ENCODE results near the gene RRN3. TPM values are rescaled to one million over a fixed set of nuclear protein-coding genes. Genes with fewer than 3 reads are reported as not detected.
"Not testable (repeated sequence)": the region's sequence is repeated elsewhere in the genome, so short reads cannot be mapped to it uniquely, and the experiment has no call there.

RRN3 gene
- total RNA-seq, 1 donor from 2014 or later: 23.8 TPM

GRCh38 chr16:15062085-15062810 lies 31.8 kb downstream of the RRN3 start:
- DNase-seq (ENCODE audit: extremely low spot score, unreplicated experiment); H3K9me3 Mint-ChIP-seq (ENCODE audit: unreplicated experiment); H3K27ac Mint-ChIP-seq (ENCODE audit: unreplicated experiment); H3K4me3 Mint-ChIP-seq (ENCODE audit: unreplicated experiment); H3K4me1 Mint-ChIP-seq (ENCODE audit: unreplicated experiment); H3K27me3 Mint-ChIP-seq (ENCODE audit: unreplicated experiment): not testable (repeated sequence)
- peaks cover 46% of the 10 kb centered on the region for H3K36me3 Mint-ChIP-seq (ENCODE audit: unreplicated experiment)

GRCh38 chr16:15059324-15059723 lies 34.7 kb downstream of the RRN3 start:
- no peak overlapping the region for H3K27ac Mint-ChIP-seq (ENCODE audit: unreplicated experiment)
- H3K36me3 Mint-ChIP-seq (ENCODE audit: unreplicated experiment): peaks cover 39% of the 10 kb centered on the region
- H3K4me3 Mint-ChIP-seq (ENCODE audit: unreplicated experiment): no peak overlapping the region
- H3K27me3 Mint-ChIP-seq (ENCODE audit: unreplicated experiment): no peaks in the 10 kb centered on the region
- no peak for DNase-seq (ENCODE audit: extremely low spot score, unreplicated experiment)
- peaks cover 11% of the 10 kb centered on the region for H3K4me1 Mint-ChIP-seq (ENCODE audit: unreplicated experiment)
- no peak for TF ChIP-seq CTCF (IDR thresholded peaks at IDR 0.05)
- H3K9me3 Mint-ChIP-seq (ENCODE audit: unreplicated experiment): no peaks in the 10 kb centered on the region

GRCh38 chr16:15057681-15058417 lies 36.2 kb downstream of the RRN3 start:
- H3K4me1 Mint-ChIP-seq (ENCODE audit: unreplicated experiment): peaks cover 16% of the 10 kb centered on the region
- H3K27ac Mint-ChIP-seq (ENCODE audit: unreplicated experiment): no peak overlapping the region
- H3K36me3 Mint-ChIP-seq (ENCODE audit: unreplicated experiment): peaks cover 34% of the 10 kb centered on the region

GRCh38 chr16:15055141-15056053 lies 38.7 kb downstream of the RRN3 start:
- no peak for DNase-seq (ENCODE audit: extremely low spot score, unreplicated experiment)
- no peak for TF ChIP-seq CTCF (IDR thresholded peaks at IDR 0.05)
- H3K36me3 Mint-ChIP-seq (ENCODE audit: unreplicated experiment): peaks cover 14% of the 10 kb centered on the region
- H3K4me1 Mint-ChIP-seq (ENCODE audit: unreplicated experiment): peaks cover 16% of the 10 kb centered on the region
- peak overlapping the region; percentile 87 for H3K4me3 Mint-ChIP-seq (ENCODE audit: unreplicated experiment)
- no peaks in the 10 kb centered on the region for H3K27me3 Mint-ChIP-seq (ENCODE audit: unreplicated experiment)
- H3K27ac Mint-ChIP-seq (ENCODE audit: unreplicated experiment): peak overlapping the region; percentile 76
- H3K9me3 Mint-ChIP-seq (ENCODE audit: unreplicated experiment): no peaks in the 10 kb centered on the region

More at GRCh38 chr16:15057681-15058417, 36.2 kb downstream of the RRN3 start:
- DNase-seq (ENCODE audit: extremely low spot score, unreplicated experiment): no peak
- Mint-ChIP-seq H3K27me3 (ENCODE audit: unreplicated experiment) (no peaks in the 10 kb centered on the region), H3K9me3 (ENCODE audit: unreplicated experiment) (no peaks in the 10 kb centered on the region), H3K4me3 (ENCODE audit: unreplicated experiment) (no peak overlapping the region)
- TF ChIP-seq CTCF (IDR thresholded peaks at IDR 0.05): no peak

- no peak for TF ChIP-seq CTCF (IDR thresholded peaks at IDR 0.05)
- Mint-ChIP-seq H3K27ac (ENCODE audit: unreplicated experiment) (peak overlapping the region; percentile 76), H3K9me3 (ENCODE audit: unreplicated experiment) (no peaks in the 10 kb centered on the region), H3K4me1 (ENCODE audit: unreplicated experiment) (peaks cover 16% of the 10 kb centered on the region), H3K4me3 (ENCODE audit: unreplicated experiment) (peak overlapping the region; percentile 87), H3K36me3 (ENCODE audit: unreplicated experiment) (peaks cover 6% of the 10 kb centered on the region), H3K27me3 (ENCODE audit: unreplicated experiment) (no peaks in the 10 kb centered on the region)
- DNase-seq (ENCODE audit: extremely low spot score, unreplicated experiment): no peak
Measured at GRCh38 chr16:15054357-15055140, 39.5 kb downstream of the RRN3 start.

Measured in osteocyte (in vitro differentiated cells).